Dendritic cell treated with granulocyte-macrophage colony-stimulating factor and Interleukin-4, amounts not matched to agents 40 ng/mL and 50 ng/mL, for 4 days (primary cell): ENCODE results near the gene PROCA1.
"Not testable (repeated sequence)": the region's sequence is repeated elsewhere in the genome, so short reads cannot be mapped to it uniquely, and the experiment has no call there.

Experiments used
- H3K27ac Mint-ChIP-seq: one replicate; pipeline ENCODE4 v1.8.0; 2022; ENCODE audit warnings: mild to moderate bottlenecking, mixed read lengths
- H3K27me3 Mint-ChIP-seq: one replicate; pipeline ENCODE4 v1.8.0; 2022; ENCODE audit warnings: mild to moderate bottlenecking, mixed read lengths
- H3K36me3 Mint-ChIP-seq: one replicate; pipeline ENCODE4 v1.8.0; 2022; ENCODE audit warnings: low read depth, mixed read lengths
- H3K4me1 Mint-ChIP-seq: one replicate; pipeline ENCODE4 v1.8.0; 2022; ENCODE audit warnings: low read depth, mixed read lengths
- H3K4me3 Mint-ChIP-seq: one replicate; pipeline ENCODE4 v1.8.0; 2022; ENCODE audit warnings: mild to moderate bottlenecking, moderate library complexity, mixed read lengths
- H3K9me3 Mint-ChIP-seq: one replicate; pipeline ENCODE4 v1.8.0; 2022; ENCODE audit warnings: mixed read lengths
- intact Hi-C: fragments of 100-400 bp; cut with micrococcal nuclease; formaldehyde crosslinking; loops from one replicate; pipeline ENCODE4 v1.15.0; 2022

PROCA1 gene

GRCh38 chr17:28725166-28725659, 13.5 kb upstream of the PROCA1 start:
- H3K9me3 Mint-ChIP-seq: no peaks in the 10 kb centered on the region
- H3K4me1 Mint-ChIP-seq: peaks cover 70% of the 10 kb centered on the region
- peak overlapping the region; percentile 96 for H3K4me3 Mint-ChIP-seq
- intact Hi-C loops: loop anchor here (5.0 kb wide), 1 partner anchor 37 kb away; no protein-coding TSS in a partner anchor
- peak overlapping the region; percentile 83 for H3K27ac Mint-ChIP-seq
- peaks cover 58% of the 10 kb centered on the region for H3K36me3 Mint-ChIP-seq
- H3K27me3 Mint-ChIP-seq: peaks cover 2% of the 10 kb centered on the region

- peaks cover 64% of the 10 kb centered on the region for H3K36me3 Mint-ChIP-seq
- H3K9me3 Mint-ChIP-seq: no peaks in the 10 kb centered on the region
- peak overlapping the region; percentile 28 for H3K27ac Mint-ChIP-seq
- intact Hi-C loops: loop anchor here (5.0 kb wide), 1 partner anchor 38 kb away; no protein-coding TSS in a partner anchor
- H3K4me1 Mint-ChIP-seq: peaks cover 65% of the 10 kb centered on the region
- peaks cover 2% of the 10 kb centered on the region for H3K27me3 Mint-ChIP-seq
- H3K4me3 Mint-ChIP-seq: peak overlapping the region; percentile 96
Measured at GRCh38 chr17:28724500-28725165, 12.9 kb upstream of the PROCA1 start.

- peak overlapping the region; percentile 28 for H3K27ac Mint-ChIP-seq
- intact Hi-C loops, H3K4me3 Mint-ChIP-seq, H3K9me3 Mint-ChIP-seq, H3K27me3 Mint-ChIP-seq: not testable (repeated sequence)
- H3K4me1 Mint-ChIP-seq: peaks cover 63% of the 10 kb centered on the region
- H3K36me3 Mint-ChIP-seq: peaks cover 64% of the 10 kb centered on the region
Measured at GRCh38 chr17:28723836-28724499, 12.3 kb upstream of the PROCA1 start.

- no peak overlapping the region for H3K27ac Mint-ChIP-seq
- no peaks in the 10 kb centered on the region for H3K9me3 Mint-ChIP-seq
- H3K4me1 Mint-ChIP-seq: peaks cover 67% of the 10 kb centered on the region
- H3K4me3 Mint-ChIP-seq: no peak overlapping the region
- H3K36me3 Mint-ChIP-seq: peaks cover 64% of the 10 kb centered on the region
- peaks cover 2% of the 10 kb centered on the region for H3K27me3 Mint-ChIP-seq
- intact Hi-C loops: no loop called here
Measured at GRCh38 chr17:28723159-28723835, 11.6 kb upstream of the PROCA1 start.

GRCh38 chr17:28722417-28723158, 10.9 kb upstream of the PROCA1 start:
- intact Hi-C loops: no loop called here
- H3K9me3 Mint-ChIP-seq: no peaks in the 10 kb centered on the region
- H3K36me3 Mint-ChIP-seq: peaks cover 70% of the 10 kb centered on the region
- H3K27ac Mint-ChIP-seq: no peak overlapping the region
- peaks cover 2% of the 10 kb centered on the region for H3K27me3 Mint-ChIP-seq
- H3K4me1 Mint-ChIP-seq: peaks cover 67% of the 10 kb centered on the region
- H3K4me3 Mint-ChIP-seq: no peak overlapping the region

- peaks cover 59% of the 10 kb centered on the region for H3K4me1 Mint-ChIP-seq
- H3K27me3 Mint-ChIP-seq, H3K9me3 Mint-ChIP-seq, intact Hi-C loops: not testable (repeated sequence)
- H3K4me3 Mint-ChIP-seq: peak overlapping the region; percentile 95
- H3K36me3 Mint-ChIP-seq: peaks cover 63% of the 10 kb centered on the region
- peak overlapping the region; percentile 91 for H3K27ac Mint-ChIP-seq
Measured at GRCh38 chr17:28720997-28721329, 9.3 kb upstream of the PROCA1 start.

- Mint-ChIP-seq H3K27ac (peak overlapping the region; percentile 91), H3K36me3 (peaks cover 68% of the 10 kb centered on the region), H3K9me3 (no peaks in the 10 kb centered on the region), H3K4me1 (peaks cover 60% of the 10 kb centered on the region), H3K4me3 (peak overlapping the region; percentile 95), H3K27me3 (no peaks in the 10 kb centered on the region)
- intact Hi-C loops: no loop called here
Measured at GRCh38 chr17:28720247-28720996, 8.7 kb upstream of the PROCA1 start.

- intact Hi-C loops: loop anchor here (5.0 kb wide), 1 partner anchor 72 kb away; the partner anchor contains the start of gene BLTP2
- H3K9me3 Mint-ChIP-seq: no peaks in the 10 kb centered on the region
- peak overlapping the region; percentile 91 for H3K27ac Mint-ChIP-seq
- peaks cover 2% of the 10 kb centered on the region for H3K27me3 Mint-ChIP-seq
- peaks cover 69% of the 10 kb centered on the region for H3K36me3 Mint-ChIP-seq
- peak overlapping the region; percentile 95 for H3K4me3 Mint-ChIP-seq
- H3K4me1 Mint-ChIP-seq: peaks cover 52% of the 10 kb centered on the region
Measured at GRCh38 chr17:28719021-28719433, 7.3 kb upstream of the PROCA1 start.

GRCh38 chr17:28718333-28719020, 6.8 kb upstream of the PROCA1 start:
- intact Hi-C loops: loop anchor here (5.0 kb wide), 1 partner anchor 71 kb away; the partner anchor contains the start of gene BLTP2
- Mint-ChIP-seq H3K27ac (peak overlapping the region; percentile 91), H3K27me3 (peaks cover 2% of the 10 kb centered on the region)

GRCh38 chr17:28717578-28718332, 6.1 kb upstream of the PROCA1 start, which contains the start of gene RAB34:
Gene RAB34 (minus strand): TSS chr17:28717868. CDS start chr17:28717266, 602 bp downstream.
- H3K27ac Mint-ChIP-seq: peak within 1 kb of the TSS; percentile 91
- H3K9me3 Mint-ChIP-seq: no peaks in the 10 kb centered on the region
- H3K4me1 Mint-ChIP-seq: peaks cover 49% of the 10 kb centered on the region
- peaks cover 61% of the 10 kb centered on the region for H3K36me3 Mint-ChIP-seq
- intact Hi-C loops: loop anchor here (5.0 kb wide), 1 partner anchor 70 kb away; the partner anchor contains the start of gene BLTP2
- H3K4me3 Mint-ChIP-seq: peak within 1 kb of the TSS; percentile 84
- H3K27me3 Mint-ChIP-seq: peaks cover 2% of the 10 kb centered on the region

More at GRCh38 chr17:28718333-28719020, 6.8 kb upstream of the PROCA1 start:
- peaks cover 47% of the 10 kb centered on the region for H3K4me1 Mint-ChIP-seq
- H3K9me3 Mint-ChIP-seq: no peaks in the 10 kb centered on the region
- peaks cover 68% of the 10 kb centered on the region for H3K36me3 Mint-ChIP-seq
- peak overlapping the region; percentile 84 for H3K4me3 Mint-ChIP-seq

GRCh38 chr17:28716740-28717577, 5.3 kb upstream of the PROCA1 start:
- Mint-ChIP-seq H3K9me3 (no peaks in the 10 kb centered on the region), H3K4me1 (peaks cover 57% of the 10 kb centered on the region), H3K27me3 (peaks cover 2% of the 10 kb centered on the region), H3K27ac (peak overlapping the region; percentile 91), H3K4me3 (peak overlapping the region; percentile 84), H3K36me3 (peaks cover 53% of the 10 kb centered on the region)
- intact Hi-C loops: loop anchor here (5.0 kb wide), 1 partner anchor 70 kb away; the partner anchor contains the start of gene BLTP2
